Measurements from ENCODE around the gene THSD1.

The THSD1 gene

GRCh38 chr13:52394586-52394985, 11.4 kb downstream of the THSD1 start:
- TF ChIP-seq, protein P1, sequence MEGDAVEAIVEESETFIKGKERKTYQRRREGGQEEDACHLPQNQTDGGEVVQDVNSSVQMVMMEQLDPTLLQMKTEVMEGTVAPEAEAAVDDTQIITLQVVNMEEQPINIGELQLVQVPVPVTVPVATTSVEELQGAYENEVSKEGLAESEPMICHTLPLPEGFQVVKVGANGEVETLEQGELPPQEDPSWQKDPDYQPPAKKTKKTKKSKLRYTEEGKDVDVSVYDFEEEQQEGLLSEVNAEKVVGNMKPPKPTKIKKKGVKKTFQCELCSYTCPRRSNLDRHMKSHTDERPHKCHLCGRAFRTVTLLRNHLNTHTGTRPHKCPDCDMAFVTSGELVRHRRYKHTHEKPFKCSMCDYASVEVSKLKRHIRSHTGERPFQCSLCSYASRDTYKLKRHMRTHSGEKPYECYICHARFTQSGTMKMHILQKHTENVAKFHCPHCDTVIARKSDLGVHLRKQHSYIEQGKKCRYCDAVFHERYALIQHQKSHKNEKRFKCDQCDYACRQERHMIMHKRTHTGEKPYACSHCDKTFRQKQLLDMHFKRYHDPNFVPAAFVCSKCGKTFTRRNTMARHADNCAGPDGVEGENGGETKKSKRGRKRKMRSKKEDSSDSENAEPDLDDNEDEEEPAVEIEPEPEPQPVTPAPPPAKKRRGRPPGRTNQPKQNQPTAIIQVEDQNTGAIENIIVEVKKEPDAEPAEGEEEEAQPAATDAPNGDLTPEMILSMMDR (IDR thresholded peaks at IDR 0.05; ENCODE audit: insufficient read depth, low read depth, low read length, missing control alignments): no peak
- no peak overlapping the region for H3K4me3 ChIP-seq (ENCODE audit: low read depth, low read length)
- DNase-seq (ENCODE audit: low read depth): no peak

DNA sequence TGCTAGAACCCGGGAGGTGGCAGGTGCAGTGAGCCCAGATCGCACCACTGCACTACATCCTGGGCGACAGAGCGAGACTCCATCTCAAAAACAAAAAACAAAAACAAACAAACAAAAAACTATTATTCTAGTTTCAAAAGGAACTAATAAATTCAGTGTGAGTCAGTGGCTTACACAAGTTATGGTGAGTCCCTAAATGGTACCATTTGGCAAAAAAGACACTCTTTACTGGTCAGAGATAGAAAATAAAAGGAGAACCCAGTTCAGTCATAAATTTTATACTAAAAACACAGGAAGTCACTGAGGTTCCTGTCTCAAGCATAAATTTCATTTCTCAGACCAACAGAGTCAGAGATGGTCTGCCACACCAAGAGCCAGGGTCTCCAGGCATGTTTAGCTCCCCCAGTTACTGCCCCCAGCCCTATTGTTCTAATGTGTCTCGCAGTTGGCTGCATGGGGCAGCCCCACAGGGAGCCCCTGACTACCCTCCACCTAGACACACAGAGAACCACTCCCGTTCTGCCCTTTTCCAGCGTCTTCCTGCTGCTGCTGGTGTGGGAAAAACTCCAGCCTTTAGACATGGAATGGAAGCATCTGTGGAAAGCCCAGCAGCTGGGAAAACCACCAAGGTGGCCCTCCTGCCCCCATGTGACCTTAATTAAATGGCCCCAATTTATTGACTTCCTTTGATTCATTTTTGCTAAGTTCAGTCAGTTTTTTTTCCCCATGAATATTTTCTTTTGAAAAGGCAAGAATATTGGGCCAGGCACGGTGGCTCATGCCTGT, 12.2 kb downstream of the THSD1 start:
- H3K4me3 ChIP-seq (ENCODE audit: low read depth, low read length): no peak overlapping the region
- DNase-seq (ENCODE audit: low read depth): no peak
- TF ChIP-seq, protein P1 (IDR thresholded peaks at IDR 0.05; ENCODE audit: insufficient read depth, low read depth, low read length, missing control alignments): no peak

GRCh38 chr13:52387721-52388120, 18.3 kb downstream of the THSD1 start:
- H3K4me3 ChIP-seq (ENCODE audit: low read depth, low read length): no peak overlapping the region
- TF ChIP-seq, protein P1 (IDR thresholded peaks at IDR 0.05; ENCODE audit: insufficient read depth, low read depth, low read length, missing control alignments): no peak
- no peak for DNase-seq (ENCODE audit: low read depth)

DNA sequence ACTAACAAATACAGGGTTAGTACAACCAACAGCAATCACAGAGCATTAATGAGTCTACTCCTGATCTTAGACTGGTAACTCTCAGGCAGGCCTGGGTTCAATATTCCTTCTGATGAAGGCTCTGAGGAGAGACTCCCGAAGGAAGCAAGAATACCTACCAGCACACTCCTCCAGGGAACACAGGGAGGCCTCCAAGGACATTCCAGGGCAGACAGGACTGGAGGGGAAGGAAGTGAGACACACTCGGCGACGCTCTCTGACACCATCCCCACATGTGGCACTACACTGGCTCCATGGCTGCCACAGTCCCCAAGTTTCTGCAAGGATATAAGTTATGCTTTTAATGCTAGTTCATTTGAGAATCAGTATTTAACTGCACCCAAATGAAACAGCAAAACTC, 20.1 kb downstream of the THSD1 start:
- TF ChIP-seq, protein P1 (IDR thresholded peaks at IDR 0.05; ENCODE audit: insufficient read depth, low read depth, low read length, missing control alignments): no peak
- no peak overlapping the region for H3K4me3 ChIP-seq (ENCODE audit: low read depth, low read length)

DNA sequence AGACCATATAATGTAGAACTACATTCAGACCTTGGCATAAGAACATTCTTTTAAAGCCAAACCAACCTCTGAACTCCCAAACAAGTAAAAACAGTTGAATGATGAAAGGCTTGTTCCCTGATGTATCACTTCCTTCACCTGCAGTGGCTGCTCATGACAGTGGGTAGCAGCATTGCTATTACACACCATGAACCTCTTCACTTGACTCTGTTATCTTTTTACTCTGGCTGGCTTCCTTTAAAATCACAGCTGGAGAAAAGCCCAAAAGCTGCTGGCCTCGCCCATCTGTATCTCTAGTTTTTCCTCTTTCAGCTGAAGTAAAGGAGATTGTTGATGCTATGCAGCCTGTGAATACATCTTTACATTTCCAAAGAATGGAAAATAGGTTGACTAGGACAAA, 22.6 kb downstream of the THSD1 start:
- TF ChIP-seq, protein P1 (IDR thresholded peaks at IDR 0.05; ENCODE audit: insufficient read depth, low read depth, low read length, missing control alignments): no peak
- DNase-seq (ENCODE audit: low read depth): no peak

More for the DNA sequence above, 20.1 kb downstream of the THSD1 start:
- no peak for DNase-seq (ENCODE audit: low read depth)

GRCh38 chr13:52378312-52378711, 27.7 kb downstream of the THSD1 start:
- DNase-seq (ENCODE audit: low read depth): no peak
- TF ChIP-seq, protein P1 (IDR thresholded peaks at IDR 0.05; ENCODE audit: insufficient read depth, low read depth, low read length, missing control alignments): no peak
- no peak overlapping the region for H3K4me3 ChIP-seq (ENCODE audit: low read depth, low read length)

More for the DNA sequence above, 22.6 kb downstream of the THSD1 start:
- H3K4me3 ChIP-seq (ENCODE audit: low read depth, low read length): no peak overlapping the region

DNA sequence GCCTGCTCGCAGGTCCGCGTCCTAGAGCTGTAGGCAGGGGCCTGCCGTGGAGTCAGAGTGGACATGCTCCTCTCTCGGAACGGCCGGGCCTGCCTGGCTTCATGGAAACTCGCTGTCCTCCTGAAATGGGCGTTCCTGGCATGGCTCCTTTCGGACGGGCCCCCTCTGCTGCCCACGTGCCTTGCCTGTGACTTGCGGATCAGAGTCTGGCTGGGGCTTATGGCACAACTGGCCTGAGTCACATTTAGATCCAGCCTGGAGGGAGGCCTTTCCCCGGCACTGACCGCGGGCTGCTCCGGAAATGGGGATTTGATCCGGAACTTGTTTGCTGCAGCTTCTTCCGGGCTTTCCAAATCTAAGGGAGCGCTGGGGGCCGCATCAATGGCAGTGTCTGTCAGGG, 28.1 kb downstream of the THSD1 start:
- no peak for DNase-seq (ENCODE audit: low read depth)
- H3K4me3 ChIP-seq (ENCODE audit: low read depth, low read length): no peak overlapping the region
- TF ChIP-seq, protein P1 (IDR thresholded peaks at IDR 0.05; ENCODE audit: insufficient read depth, low read depth, low read length, missing control alignments): no peak

Data from GM12865 (cell line).